Gastrocnemius medialis (tissue), 4 donors: ENCODE data around the gene RFTN1. TPM values are rescaled to one million over a fixed set of nuclear protein-coding genes. Genes with fewer than 3 reads are reported as not detected.

Source experiments
- ATAC-seq, 2 donors: fragments of 150-250 bp; one replicate each; pipeline ENCODE4 v1.9.1; 2016
- DNase-seq, 2 donors: peaks; one replicate each; pipeline ENCODE4 v3.0.0-alpha.2; 2019
- H3K27ac ChIP-seq, 4 donors: fragments of 200-600 bp; sonication (generic); 1 replicate in 1 of 4; 2 replicates in 3 of 4; pipeline ENCODE4 v1.5.1; 2016 to 2018; ENCODE audit warnings: mild to moderate bottlenecking in 2 of 4, moderate library complexity in 1 of 4
- H3K27me3 ChIP-seq, 3 donors: fragments of 200-600 bp; sonication (generic) in 2 of 3; 1 replicate in 1 of 3; 2 replicates in 2 of 3; pipeline versions ENCODE4 v1.5.1 to v1.6.0; 2016 to 2019; ENCODE audit warnings: mild to moderate bottlenecking in 1 of 3, moderate library complexity in 1 of 3
- H3K36me3 ChIP-seq, 2 donors: fragments of 200-600 bp; sonication (generic) in 1 of 2; one replicate each; pipeline ENCODE4 v1.5.1; 2017 to 2018
- H3K4me1 ChIP-seq, 2 donors: fragments of 200-600 bp; sonication (generic) in 1 of 2; one replicate each; pipeline ENCODE4 v1.5.1; 2016 to 2017; ENCODE audit warnings: mild to moderate bottlenecking in 2 of 2
- H3K4me3 ChIP-seq, 4 donors: fragments of 200-600 bp; sonication (generic) in 3 of 4; 1 replicate in 1 of 4; 2 replicates in 3 of 4; pipeline ENCODE4 v1.5.1; 2016 to 2019; ENCODE audit warnings: mild to moderate bottlenecking in 2 of 4
- H3K9me3 ChIP-seq, 3 donors: fragments of 200-600 bp; sonication (generic) in 2 of 3; 1 replicate in 1 of 3; 2 replicates in 2 of 3; pipeline ENCODE4 v1.5.1; 2016 to 2019
- CTCF ChIP-seq, 5 experiments: fragments of 450-650 bp in 3 of 5; fragments of 200-600 bp in 2 of 5; sonication (generic) in 2 of 5; IDR thresholded peaks in 4 of 5; conservative IDR thresholded peaks in 1 of 5; 1 replicate in 4 of 5; 2 replicates in 1 of 5; pipeline ENCODE4 v1.5.1; 2016 to 2019; ENCODE audit warnings: antibody characterized with exemption in 5 of 5, mild to moderate bottlenecking in 3 of 5, moderate library complexity in 3 of 5
- POLR2A ChIP-seq, 2 donors: fragments of 450-650 bp; IDR thresholded peaks; one replicate each; pipeline ENCODE4 v1.6.1; 2017; ENCODE audit warnings: antibody characterized with exemption in 2 of 2, mild to moderate bottlenecking in 2 of 2, moderate library complexity in 2 of 2
- in situ Hi-C, 4 donors: fragments of 200-750 bp; cut with MboI; loops; one replicate each; pipeline versions ENCODE4 v1.15.0 to v1.8.0; 2017; ENCODE audit warnings: low sequenced_read_pairs in 4 of 4
- intact Hi-C: fragments of 100-400 bp; cut with DNase I; formaldehyde crosslinking; loops from one replicate; pipeline ENCODE4 v1.15.1; 2023; ENCODE audit warnings: low total_unique reads
- total RNA-seq, 4 donors: library from RNA; depleted of rRNA; stranded (reverse); fragments of >200 nt; gene quantifications; one replicate each; pipeline versions ENCODE4 v1.1.0 to v1.2.3, GENCODE V29; 2016

The RFTN1 gene
- total RNA-seq, 4 donors from 2014 or later, result 10.7 to 22.8 (median 11.7) TPM

DNA sequence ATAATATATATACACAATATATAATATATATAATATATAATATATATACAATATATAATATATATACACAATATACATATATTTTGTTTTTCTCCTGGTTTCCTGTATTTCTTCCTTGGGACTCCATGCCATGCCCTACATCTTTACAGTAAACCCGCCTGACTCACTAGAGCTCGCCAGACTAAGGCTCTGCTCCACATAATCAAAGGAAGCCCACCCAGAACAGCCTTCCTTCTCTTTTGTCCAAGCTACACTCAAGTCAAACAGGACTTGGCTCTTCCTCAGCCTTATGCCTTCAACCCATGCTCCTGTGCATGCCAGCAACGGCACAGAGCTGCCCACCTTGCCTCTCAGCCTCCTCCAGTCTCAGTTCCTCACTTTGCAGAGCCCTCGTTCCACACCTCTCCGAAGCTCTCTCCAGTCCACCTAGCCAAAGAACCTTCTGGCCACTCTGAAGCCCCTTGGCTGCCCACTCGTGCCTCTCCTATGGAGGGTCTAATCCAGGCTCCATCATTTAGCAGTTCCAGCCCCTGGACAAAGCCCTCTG is 109.1 kb downstream of the RFTN1 start:
- intact Hi-C loops, result no loop called here
- DNase-seq (no peak), ATAC-seq (no peak)
- H3K4me3 ChIP-seq, result no peak overlapping the region
- H3K27ac ChIP-seq, result no peak overlapping the region
- H3K4me1 ChIP-seq, result peaks cover 4 to 14% of the 10 kb centered on the region in 2 donors
- no peaks in the 10 kb centered on the region for H3K27me3 ChIP-seq
- no peaks in the 10 kb centered on the region for H3K9me3 ChIP-seq
- H3K36me3 ChIP-seq, result no peaks in the 10 kb centered on the region
- no peak for TF ChIP-seq POLR2A (IDR thresholded peaks at IDR 0.05)
- TF ChIP-seq CTCF (IDR thresholded peaks at IDR 0.05 in 4 of 5, conservative IDR thresholded peaks at IDR 0.05 in 1 of 5), result no peak
- in situ Hi-C loops, result no loop called here

DNA sequence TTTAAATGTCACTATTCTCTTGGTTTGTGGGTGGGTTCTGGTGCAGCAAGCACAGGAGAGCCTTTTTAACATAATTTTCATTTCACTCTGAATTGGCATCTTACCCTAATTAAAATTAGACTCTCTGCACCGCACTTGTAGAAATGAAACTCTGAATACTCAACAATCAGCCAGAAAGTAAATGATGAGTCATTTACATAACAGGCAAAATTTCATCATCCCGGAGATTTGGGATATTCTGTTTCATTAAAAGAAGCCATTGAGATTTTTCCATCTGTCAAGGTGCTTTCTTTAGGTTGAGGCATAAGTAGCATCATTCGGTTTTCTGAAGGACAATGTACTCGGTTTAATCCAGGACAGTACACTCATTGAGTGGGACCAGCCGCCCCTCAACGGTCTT is 111.0 kb downstream of the RFTN1 start:
- Histone ChIP-seq H3K9me3 (no peaks in the 10 kb centered on the region), H3K27ac (peak overlapping the region in 1 of 4 donors; percentile 35), H3K4me3 (no peak overlapping the region), H3K27me3 (no peaks in the 10 kb centered on the region), H3K36me3 (no peaks in the 10 kb centered on the region), H3K4me1 (peaks cover 6 to 15% of the 10 kb centered on the region in 2 donors)
- intact Hi-C loops (no loop called here), in situ Hi-C loops (no loop called here)
- ATAC-seq (no peak), DNase-seq (no peak)
- TF ChIP-seq CTCF (IDR thresholded peaks at IDR 0.05 in 4 of 5, conservative IDR thresholded peaks at IDR 0.05 in 1 of 5) (no peak), POLR2A (IDR thresholded peaks at IDR 0.05) (no peak)

DNA sequence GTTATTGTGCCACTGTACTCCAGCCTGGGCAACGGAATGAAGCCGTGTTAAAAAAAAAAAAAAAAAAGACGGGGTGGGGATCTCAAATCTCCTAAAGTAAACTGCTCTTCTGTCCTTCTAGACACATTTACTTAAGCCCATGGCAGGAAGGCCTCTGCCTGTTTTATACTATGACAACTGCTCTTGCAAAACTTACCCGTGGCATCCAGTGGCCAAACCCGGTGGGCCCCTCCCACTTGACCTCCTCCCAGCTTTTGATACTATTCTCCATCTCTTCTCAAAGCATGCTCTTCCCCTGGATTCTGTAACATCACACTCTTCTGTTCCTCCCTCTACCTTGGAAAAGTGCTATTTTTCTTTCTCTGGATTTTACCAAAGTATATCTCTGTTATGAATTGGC is 112.2 kb downstream of the RFTN1 start:
- peak overlapping the region in 3 of 4 donors; percentile 26 to 62 (median 39) for H3K27ac ChIP-seq
- in situ Hi-C loops, result no loop called here

GRCh38 chr3:16400106-16400931 is 113.2 kb downstream of the RFTN1 start:
- Histone ChIP-seq H3K36me3 (no peaks in the 10 kb centered on the region), H3K4me1 (peaks cover 18 to 23% of the 10 kb centered on the region in 2 donors), H3K9me3 (no peaks in the 10 kb centered on the region), H3K27me3 (no peaks in the 10 kb centered on the region), H3K27ac (peak overlapping the region; percentile 39 to 67 (median 54)), H3K4me3 (no peak overlapping the region)
- intact Hi-C loops, result no loop called here
- in situ Hi-C loops, result no loop called here
- peak in 1 of 2 donors; percentile 37 for ATAC-seq
- TF ChIP-seq CTCF (IDR thresholded peaks at IDR 0.05 in 4 of 5, conservative IDR thresholded peaks at IDR 0.05 in 1 of 5) (no peak), POLR2A (IDR thresholded peaks at IDR 0.05) (no peak)
- no peak for DNase-seq

More for the DNA sequence above, 112.2 kb downstream of the RFTN1 start:
- Histone ChIP-seq H3K4me1 (peaks cover 8 to 19% of the 10 kb centered on the region in 2 donors), H3K27me3 (no peaks in the 10 kb centered on the region), H3K9me3 (no peaks in the 10 kb centered on the region), H3K4me3 (no peak overlapping the region), H3K36me3 (no peaks in the 10 kb centered on the region)
- TF ChIP-seq CTCF (IDR thresholded peaks at IDR 0.05 in 4 of 5, conservative IDR thresholded peaks at IDR 0.05 in 1 of 5) (no peak), POLR2A (IDR thresholded peaks at IDR 0.05) (no peak)
- intact Hi-C loops, result no loop called here
- DNase-seq (no peak), ATAC-seq (no peak)
